Measurements from ENCODE around the gene RAB7B. TPM values are rescaled to one million over a fixed set of nuclear protein-coding genes. Genes with fewer than 3 reads are reported as not detected.

RAB7B gene
- total and polyA plus RNA-seq, 9 of the 15 experiments (the other 6 are each of a cell fraction or from before 2014, with no cell fraction given), result 0.03 to 0.29 (median 0.07) TPM; not detected in 4

- ChIA-PET CTCF (ENCODE audit: low intra/inter-chr PET ratio) (no interaction called here), POLR2A (interaction anchor here (0.5 to 1.0 kb wide), 6 partner anchors 14 to 861 kb away, joined by 3 read pairs; no protein-coding TSS in a partner anchor)
Observed at GRCh38 chr1:205943245-205943644, 60.0 kb downstream of the RAB7B start, which contains the start of gene SLC26A9. SLC26A9 (minus strand) TSS chr1:205943456; CDS start chr1:205935820, 7,636 bp downstream.

More at GRCh38 chr1:205943245-205943644, 60.0 kb downstream of the RAB7B start, which contains the start of gene SLC26A9:
- H4K20me1 ChIP-seq (replicated peaks; ENCODE audit: control insufficient read depth, insufficient read depth, low read length), result peaks cover 32% of the 10 kb centered on the region
- no peak within 1 kb of the TSS for H3K4me2 ChIP-seq (ENCODE audit: insufficient read depth, low read length)
- no peak for ATAC-seq
- no peak within 1 kb of the TSS for H3K27ac ChIP-seq (ENCODE audit: extremely low read depth, low read depth, low read length)
- H3K9me1 ChIP-seq (ENCODE audit: control insufficient read depth, insufficient read depth, low read length), result no peaks in the 10 kb centered on the region
- no peak for FAIRE-seq
- peaks cover 7 to 10% of the 10 kb centered on the region in 2 experiments for H3K4me1 ChIP-seq (replicated peaks in 1 of 2; ENCODE audit: control insufficient read depth in 2 of 2, insufficient read depth in 2 of 2, low read length in 2 of 2)
- no peaks in the 10 kb centered on the region for H3K79me2 ChIP-seq (ENCODE audit: control insufficient read depth, insufficient read depth, low read length)
- 2% methylated on average over 6 of the region's 7 CpGs for whole genome bisulfite sequencing (ENCODE audit: insufficient coverage, low coverage, missing lambda C conversion rate)
- in situ Hi-C loops (cut with MboI), result no loop called here
- TF ChIP-seq RREB1 (CRISPR knock-in tag; IDR thresholded peaks at IDR 0.05) (no peak), NFYB (IDR thresholded peaks at IDR 0.05; ENCODE audit: extremely low read depth, insufficient read length) (peak; percentile 55), GTF2E2 (tag; IDR thresholded peaks at IDR 0.05) (no peak), FIP1L1 (IDR thresholded peaks at IDR 0.05; ENCODE audit: low read depth, low read length, poor library complexity, severe bottlenecking) (no peak), SPI1 (IDR thresholded peaks at IDR 0.05; ENCODE audit: borderline replicate concordance, low read depth, low read length) (peak; percentile 35; the same call in 1 of the 2 replicates), NR4A1 (CRISPR knock-in tag; IDR thresholded peaks at IDR 0.05) (no peak), NR4A1 (tag; IDR thresholded peaks at IDR 0.05) (no peak), POLR2H (tag; IDR thresholded peaks at IDR 0.05; ENCODE audit: low read depth) (no peak), ZNF785 (CRISPR knock-in tag; IDR thresholded peaks at IDR 0.05) (no peak)
- no peak within 1 kb of the TSS for H2AFZ ChIP-seq (ENCODE audit: low read depth, low read length)
- H3K9me3 ChIP-seq (replicated peaks; ENCODE audit: control insufficient read depth, insufficient read depth, low read depth, low read length), result no peaks in the 10 kb centered on the region
- DNase-seq (ENCODE audit: extremely low read depth in 1 of 4, low spot score in 3 of 4), result peak in 3 of 4 experiments; percentile 32 to 41 (median 34)
- intact Hi-C loops (cut with micrococcal nuclease), result no loop called here
- H3K36me3 ChIP-seq (ENCODE audit: control insufficient read depth, insufficient read depth, low read length), result no peaks in the 10 kb centered on the region
- BruUV-seq (replicated peaks), result no TSS peak
- no peak within 1 kb of the TSS for H3K9ac ChIP-seq (ENCODE audit: insufficient read depth in 1 of 2, low read depth in 2 of 2, low read length in 2 of 2)
- H3K27me3 ChIP-seq (ENCODE audit: control insufficient read depth in 2 of 2, insufficient read depth in 2 of 2, low read length in 2 of 2), result peaks cover 34 to 67% of the 10 kb centered on the region in 2 experiments
- H3K4me3 ChIP-seq, result no peak within 1 kb of the TSS
